ENCODE measurements around the gene SHB.
A peak's percentile ranks its signal among the peaks of the same experiment; 100 is the strongest.

Gene SHB

GRCh38 chr9:38003946-38004808 is 64.8 kb downstream of the SHB start:
- no peak for DNase-seq

GRCh38 chr9:38003230-38003629 is 65.8 kb downstream of the SHB start:
- DNase-seq = no peak

GRCh38 chr9:38001430-38001829 is 67.6 kb downstream of the SHB start:
- DNase-seq = no peak

DNA sequence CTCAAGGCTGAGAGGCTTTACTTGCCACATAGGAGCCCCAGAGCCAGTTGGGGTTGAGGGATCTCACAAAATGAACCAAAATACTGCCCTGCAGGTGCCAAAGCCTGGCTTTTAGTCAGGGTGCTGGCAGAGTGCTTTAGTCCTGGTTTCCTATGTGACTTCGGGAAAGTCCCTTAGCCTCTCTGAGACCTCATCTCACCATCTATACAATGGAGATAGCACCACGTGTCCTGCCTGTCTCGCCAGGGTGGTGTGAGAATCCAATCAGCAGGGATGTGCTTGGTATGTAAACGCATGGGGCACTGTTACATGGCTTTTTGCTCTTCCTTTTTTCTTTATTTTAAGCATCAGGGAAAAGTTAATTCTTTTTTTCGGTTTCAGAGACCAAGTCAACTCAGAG is 68.3 kb downstream of the SHB start:
- DNase-seq = no peak

DNA sequence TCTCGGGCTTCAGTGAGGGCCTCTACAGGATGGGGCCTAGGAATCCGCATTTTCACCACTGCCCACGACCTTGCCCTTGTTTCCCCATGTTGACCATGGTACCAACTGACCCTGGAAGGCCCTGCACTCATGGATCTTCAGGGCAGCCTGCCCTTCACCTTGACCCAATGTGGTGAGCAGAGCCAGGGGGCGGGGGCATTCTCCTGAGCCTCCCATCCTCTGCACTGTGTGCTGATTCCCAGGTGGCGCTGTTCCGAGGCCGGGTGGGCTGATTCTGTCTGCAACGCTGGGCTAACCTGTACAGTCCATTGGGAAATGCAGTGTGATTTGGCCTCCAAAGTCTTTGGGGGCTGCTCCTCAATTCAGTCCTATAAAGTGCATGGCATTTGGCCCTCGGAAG is 68.7 kb downstream of the SHB start:
- no peak for DNase-seq

DNA sequence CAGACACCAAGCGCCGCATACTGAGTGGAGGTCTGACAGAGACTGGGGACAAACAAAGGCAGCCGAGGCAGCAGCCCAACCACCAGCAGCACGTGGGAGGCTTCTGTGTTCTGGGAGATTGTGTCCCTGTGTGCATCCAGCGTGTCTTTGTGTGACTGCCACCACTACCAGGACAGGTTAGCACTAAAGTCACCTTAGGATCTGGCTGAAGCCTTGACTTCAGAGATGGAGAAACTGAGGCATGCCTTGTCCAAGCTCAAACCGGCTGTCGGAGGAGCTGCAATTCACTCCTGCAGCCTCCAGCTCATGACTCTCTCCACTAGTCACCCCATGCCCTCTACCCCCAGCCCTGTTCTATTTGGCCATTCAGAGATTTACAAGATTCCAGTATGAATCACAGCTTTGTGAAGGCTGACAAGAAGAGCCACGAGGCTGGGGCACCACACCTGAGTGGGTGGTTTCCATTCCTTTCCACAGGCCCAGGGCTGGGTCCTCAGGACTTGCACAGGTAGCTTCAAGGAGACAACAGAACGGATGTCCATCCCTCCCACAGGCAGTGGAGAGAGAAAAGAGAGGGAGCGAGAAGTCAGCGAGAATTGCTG is 69.3 kb downstream of the SHB start:
- DNase-seq = no peak

- peak; percentile 44 for DNase-seq
Observed at GRCh38 chr9:37998881-37999587, 70.0 kb downstream of the SHB start.

DNA sequence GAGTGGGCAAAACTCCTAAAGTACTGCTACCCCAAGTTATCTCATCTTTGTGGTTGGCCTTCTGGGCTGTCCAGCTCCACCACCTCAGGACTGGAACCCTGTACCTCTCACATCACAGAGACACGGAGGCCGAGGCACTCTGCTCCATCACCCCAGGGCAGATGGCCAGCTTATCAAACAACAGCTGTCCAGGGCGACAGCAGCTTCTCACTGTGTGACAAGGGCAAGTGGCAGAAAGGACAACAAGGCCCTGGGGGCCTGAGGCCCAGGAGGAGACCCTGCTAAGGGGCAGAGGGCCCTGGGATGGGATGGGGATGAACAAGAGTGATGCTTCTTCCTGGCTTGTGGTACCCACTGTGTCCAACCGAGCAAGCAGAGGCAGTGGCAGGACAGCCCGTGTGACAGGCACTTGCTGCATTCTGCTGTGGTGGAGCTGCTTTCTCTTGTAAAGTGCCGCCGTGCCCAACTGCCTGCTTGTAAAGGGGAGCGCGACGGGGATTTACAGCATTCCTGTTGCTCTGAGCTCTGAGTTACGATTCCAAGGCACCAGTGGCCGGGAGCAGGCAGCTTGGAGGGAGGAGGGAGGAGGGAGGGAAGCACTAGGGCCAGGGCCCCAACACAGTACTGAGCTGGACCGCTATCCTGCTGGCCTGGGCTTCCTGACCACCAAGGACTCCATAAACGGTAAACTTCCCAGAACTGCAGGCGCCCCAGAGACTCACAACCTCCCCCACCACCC is 71.2 kb downstream of the SHB start:
- DNase-seq = no peak

DNA sequence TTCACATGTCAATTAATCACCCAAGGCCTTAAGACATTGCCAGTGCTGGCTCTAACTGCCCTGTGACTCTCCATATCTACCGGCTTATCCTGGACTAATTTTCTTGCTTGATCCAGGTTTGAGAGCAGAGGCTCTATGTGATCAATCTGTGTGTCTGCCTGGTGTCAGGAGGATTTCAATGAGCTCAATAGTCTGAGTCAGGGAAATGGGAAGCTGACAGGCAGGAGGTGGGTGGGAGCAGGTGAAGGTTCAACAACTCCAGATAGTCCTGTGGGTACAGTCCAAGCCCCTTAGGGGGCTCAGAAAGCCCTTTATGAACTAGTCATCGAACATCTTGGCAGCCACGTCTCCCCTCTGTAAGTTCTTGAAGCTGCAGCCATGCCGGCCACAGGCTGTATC is 72.2 kb downstream of the SHB start:
- no peak for DNase-seq

- peak; percentile 34 for DNase-seq
Observed at GRCh38 chr9:37995961-37996818, 72.8 kb downstream of the SHB start.

DNA sequence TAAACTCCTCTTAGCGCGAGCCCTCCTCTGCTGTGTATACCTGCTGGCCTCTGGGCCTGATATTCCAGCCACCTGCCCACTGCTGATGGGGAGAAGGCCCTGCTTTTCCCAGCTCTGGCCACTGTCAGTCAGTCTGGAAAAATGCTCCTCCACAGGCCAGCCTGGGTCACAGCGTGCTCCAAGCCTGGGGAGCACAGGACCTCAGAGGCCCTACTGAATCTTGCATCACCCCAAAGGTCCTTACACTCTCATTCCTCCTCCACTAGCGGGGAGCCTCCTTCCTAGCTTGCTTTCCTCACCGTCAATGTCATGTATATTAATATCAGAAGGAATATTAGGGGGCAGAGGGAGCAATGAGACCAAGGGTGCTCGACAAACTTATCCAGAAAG is 73.7 kb downstream of the SHB start:
- no peak for DNase-seq

DNA sequence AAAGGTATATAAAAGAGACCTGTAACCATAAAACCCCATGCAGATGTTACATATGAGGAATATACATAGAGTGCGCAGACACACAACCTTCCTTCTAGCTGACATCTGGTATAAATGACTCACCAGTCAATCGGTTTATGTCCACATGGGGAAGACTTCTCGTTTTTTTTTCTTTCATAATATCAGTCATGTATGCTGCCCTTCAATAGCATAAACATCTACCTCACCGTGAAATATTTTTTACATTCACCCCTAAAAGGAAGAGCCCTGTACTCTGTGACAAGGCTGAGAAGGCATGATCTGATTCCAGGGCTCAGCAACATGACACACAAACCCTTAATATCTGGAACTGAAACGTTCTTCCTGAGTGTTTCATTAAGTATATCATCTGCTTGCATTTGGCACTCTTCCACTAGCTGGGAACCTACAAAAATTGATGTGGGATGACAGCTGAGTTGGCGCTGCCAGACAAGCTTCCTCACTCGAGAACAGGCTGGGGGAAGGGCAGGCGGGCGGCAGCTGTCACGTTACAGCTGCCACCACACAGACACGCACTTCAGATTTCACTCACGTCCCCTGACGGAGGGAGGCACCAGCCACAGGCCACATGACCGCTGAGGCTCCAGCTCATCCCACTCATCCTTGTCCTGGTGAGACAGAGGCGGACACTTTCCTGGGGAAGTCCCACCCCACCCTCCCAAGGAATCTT is 74.2 kb downstream of the SHB start:
- peak; percentile 88 for DNase-seq

- peak; percentile 77 for DNase-seq
Observed at GRCh38 chr9:37992924-37993349, 76.1 kb downstream of the SHB start.

DNA sequence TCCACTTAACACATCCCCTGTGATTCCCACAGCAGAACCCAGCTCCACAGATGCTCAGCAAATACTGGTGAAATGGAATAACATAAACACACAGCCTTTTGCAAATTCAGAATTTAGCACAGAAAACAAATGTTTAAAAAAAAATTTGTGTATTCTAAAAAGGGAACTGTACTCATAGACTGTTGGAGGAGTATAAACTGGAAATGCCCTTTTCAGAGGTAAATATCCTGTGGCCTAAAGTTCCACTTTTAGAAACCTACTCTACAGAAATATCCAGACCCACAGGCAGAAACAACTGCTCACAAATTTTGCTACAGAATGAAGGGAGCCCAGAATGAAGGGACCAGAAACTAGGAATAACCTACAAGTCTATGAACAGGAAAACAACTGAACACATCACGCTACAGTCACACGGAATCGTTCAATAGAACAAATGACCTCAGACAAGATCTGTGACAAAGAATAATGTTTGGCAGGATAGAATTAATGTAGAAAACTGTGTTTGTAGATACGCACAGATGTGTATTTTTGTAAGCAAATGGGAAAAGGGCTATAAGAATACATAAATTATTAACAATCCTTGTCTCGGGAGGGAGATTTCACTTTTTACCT is 78.5 kb downstream of the SHB start:
- DNase-seq = no peak

GRCh38 chr9:37989701-37990100 is 79.3 kb downstream of the SHB start:
- DNase-seq = no peak

DNA sequence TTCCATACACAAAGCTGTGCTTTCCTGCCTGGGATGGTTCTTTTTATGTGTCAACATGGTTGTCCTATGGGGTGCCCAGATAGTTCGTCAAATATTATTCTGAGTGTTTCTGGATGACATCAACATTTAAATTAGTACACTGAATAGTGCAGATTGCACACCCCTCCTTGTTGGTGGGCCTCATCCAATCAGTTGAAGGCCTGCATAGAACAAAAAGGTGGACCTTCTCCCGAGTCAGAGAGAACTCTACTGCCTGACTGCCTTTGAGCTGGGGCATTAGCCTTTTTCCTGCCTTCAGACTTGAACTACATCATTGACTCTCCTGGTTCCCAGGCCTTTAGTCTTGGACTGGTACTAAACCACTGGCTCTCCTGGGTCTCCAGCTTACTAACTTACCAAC is 80.4 kb downstream of the SHB start:
- DNase-seq = no peak

DNA sequence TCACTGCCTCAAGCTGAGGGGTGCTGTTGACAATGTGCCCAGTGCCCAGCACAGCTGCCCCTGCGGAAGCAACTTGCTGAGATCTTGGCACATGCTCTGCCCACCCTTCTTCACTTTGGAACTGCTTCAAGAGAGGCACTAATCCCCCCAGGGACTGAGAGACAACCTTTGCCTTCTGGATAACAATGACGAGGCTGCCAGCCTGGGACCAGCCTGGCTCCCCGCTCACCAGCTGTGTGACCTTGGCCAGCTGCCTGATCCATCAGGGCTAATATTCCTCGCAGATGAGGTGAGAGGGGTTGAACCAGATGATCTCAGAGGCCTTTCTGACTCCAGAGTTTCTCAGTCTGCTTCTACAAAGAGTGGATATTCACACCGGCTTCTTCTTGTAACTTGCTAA is 81.0 kb downstream of the SHB start:
- no peak for DNase-seq

GRCh38 chr9:37987467-37987981 is 81.5 kb downstream of the SHB start:
- no peak for DNase-seq

GRCh38 chr9:37986771-37987258 is 82.2 kb downstream of the SHB start:
- DNase-seq = no peak

- DNase-seq = no peak
Observed at GRCh38 chr9:37986001-37986400, 83.0 kb downstream of the SHB start.
